Right renal pelvis (tissue), 4 donors: ENCODE results near the gene IFNL1. TPM values are rescaled to one million over a fixed set of nuclear protein-coding genes. Genes with fewer than 3 reads are reported as not detected.

Experiments
- polyA plus RNA-seq, 4 donors: library from polyadenylated mRNA; unstranded; fragments of 120-200 nt; gene quantifications; one replicate each; pipeline ENCODE4 v1.2.1, GENCODE V29; 2013; ENCODE audit not compliant: insufficient read length in 4 of 4

Gene IFNL1
- polyA plus RNA-seq, 4 donors = not detected

Other genes with a start within 250 kb of the IFNL1 start
- gene ACP7, start 212.0 kb upstream of the IFNL1 start, polyA plus RNA-seq = under 1 TPM; 0.27 to 0.65 (median 0.50) TPM
- gene PAK4, start 170.6 kb upstream of the IFNL1 start, polyA plus RNA-seq = 10 to 100 TPM; 53.9 to 78.8 (median 56.0) TPM
- gene NCCRP1, start 99.4 kb upstream of the IFNL1 start, polyA plus RNA-seq = 1 to 10 TPM in 3 of 4 donors, under 1 TPM in 1; 0.93 to 4.7 (median 1.6) TPM
- not detected for gene SYCN, start 92.1 kb upstream of the IFNL1 start, polyA plus RNA-seq
- gene IFNL3, start 51.4 kb upstream of the IFNL1 start, polyA plus RNA-seq = under 1 TPM in 1 of 4 donors, not detected in 3; 0.10 TPM
- under 1 TPM in 2 of 4 donors, not detected in 2; 0.14 to 0.17 TPM for gene IFNL4, start 47.6 kb upstream of the IFNL1 start, polyA plus RNA-seq
- gene IFNL2, start 28.0 kb upstream of the IFNL1 start, polyA plus RNA-seq = not detected
- gene LRFN1, start 24.5 kb downstream of the IFNL1 start, polyA plus RNA-seq = 1 to 10 TPM; 1.4 to 2.5 (median 1.7) TPM
- gene GMFG, start 39.6 kb downstream of the IFNL1 start, polyA plus RNA-seq = 10 to 100 TPM; 24.6 to 29.2 (median 25.3) TPM
- 100 to 1,000 TPM; 106 to 136 (median 107) TPM for gene SAMD4B, start 46.0 kb downstream of the IFNL1 start, polyA plus RNA-seq
- gene PAF1, start 94.7 kb downstream of the IFNL1 start, polyA plus RNA-seq = 10 to 100 TPM; 66.5 to 70.6 (median 68.6) TPM
- 10 to 100 TPM; 41.5 to 48.2 (median 43.1) TPM for gene MED29, start 95.0 kb downstream of the IFNL1 start, polyA plus RNA-seq
- gene ZFP36, start 110.4 kb downstream of the IFNL1 start, polyA plus RNA-seq = 10 to 100 TPM; 20.3 to 59.1 (median 38.2) TPM
- 10 to 100 TPM; 62.9 to 89.6 (median 84.1) TPM for gene PLEKHG2, start 116.3 kb downstream of the IFNL1 start, polyA plus RNA-seq
- 1,000 to 10,000 TPM; 1,088 to 1,343 (median 1,270) TPM for gene RPS16, start 139.5 kb downstream of the IFNL1 start, polyA plus RNA-seq
- gene SUPT5H, start 149.2 kb downstream of the IFNL1 start, polyA plus RNA-seq = 100 to 1,000 TPM; 124 to 139 (median 138) TPM
- gene TIMM50, start 184.4 kb downstream of the IFNL1 start, polyA plus RNA-seq = 10 to 100 TPM; 69.7 to 81.3 (median 73.9) TPM
- under 1 TPM; 0.48 to 0.78 (median 0.65) TPM for gene DLL3, start 202.5 kb downstream of the IFNL1 start, polyA plus RNA-seq
- 1 to 10 TPM; 4.0 to 8.3 (median 6.2) TPM for gene SELENOV, start 218.7 kb downstream of the IFNL1 start, polyA plus RNA-seq
- gene EID2B, start 236.4 kb downstream of the IFNL1 start, polyA plus RNA-seq = 1 to 10 TPM; 3.7 to 5.1 (median 4.3) TPM
- 10 to 100 TPM; 20.7 to 25.4 (median 22.6) TPM for gene EID2, start 243.8 kb downstream of the IFNL1 start, polyA plus RNA-seq